Coronary artery (tissue), 2 donors: Measurements from ENCODE around the gene ZGRF1.
"Not testable (repeated sequence)": the region's sequence is repeated elsewhere in the genome, so short reads cannot be mapped to it uniquely, and the experiment has no call there.

Experiments used
- DNase-seq: peaks from one replicate; pipeline ENCODE4 v3.0.0-alpha.2; 2017; ENCODE audit warnings: low spot score
- H3K27ac ChIP-seq, 2 donors: fragments of 200-600 bp; sonication (generic); one replicate each; pipeline ENCODE4 v1.5.1; 2016 to 2019
- H3K4me3 ChIP-seq: fragments of 200-600 bp; sonication (generic); 2 replicates; pipeline ENCODE4 v1.5.1; 2016; ENCODE audit warnings: mild to moderate bottlenecking, moderate library complexity
- CTCF ChIP-seq: fragments of 200-600 bp; sonication (generic); IDR thresholded peaks from one replicate; pipeline ENCODE4 v1.5.1; 2019; ENCODE audit warnings: antibody characterized with exemption

The ZGRF1 gene

DNA sequence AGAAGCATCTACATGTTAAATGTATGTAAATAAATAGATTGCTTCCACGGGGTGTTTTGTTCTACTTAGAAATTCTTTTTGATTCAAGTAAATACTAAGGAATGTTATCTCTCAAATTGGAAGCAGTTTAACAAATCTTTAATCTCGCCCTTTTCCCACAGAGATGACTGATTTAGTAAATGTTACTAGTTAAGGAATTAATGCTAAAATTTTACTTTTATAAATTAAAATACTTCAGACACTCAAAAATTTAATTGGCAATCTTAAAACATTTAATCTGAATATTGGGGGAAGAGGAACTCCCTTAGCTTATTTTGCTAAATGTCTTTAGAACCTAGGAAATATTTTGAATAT, 12.3 kb upstream of the ZGRF1 start:
- no peak for DNase-seq
- no peak overlapping the region for H3K4me3 ChIP-seq
- no peak for TF ChIP-seq CTCF
- no peak overlapping the region for H3K27ac ChIP-seq

DNA sequence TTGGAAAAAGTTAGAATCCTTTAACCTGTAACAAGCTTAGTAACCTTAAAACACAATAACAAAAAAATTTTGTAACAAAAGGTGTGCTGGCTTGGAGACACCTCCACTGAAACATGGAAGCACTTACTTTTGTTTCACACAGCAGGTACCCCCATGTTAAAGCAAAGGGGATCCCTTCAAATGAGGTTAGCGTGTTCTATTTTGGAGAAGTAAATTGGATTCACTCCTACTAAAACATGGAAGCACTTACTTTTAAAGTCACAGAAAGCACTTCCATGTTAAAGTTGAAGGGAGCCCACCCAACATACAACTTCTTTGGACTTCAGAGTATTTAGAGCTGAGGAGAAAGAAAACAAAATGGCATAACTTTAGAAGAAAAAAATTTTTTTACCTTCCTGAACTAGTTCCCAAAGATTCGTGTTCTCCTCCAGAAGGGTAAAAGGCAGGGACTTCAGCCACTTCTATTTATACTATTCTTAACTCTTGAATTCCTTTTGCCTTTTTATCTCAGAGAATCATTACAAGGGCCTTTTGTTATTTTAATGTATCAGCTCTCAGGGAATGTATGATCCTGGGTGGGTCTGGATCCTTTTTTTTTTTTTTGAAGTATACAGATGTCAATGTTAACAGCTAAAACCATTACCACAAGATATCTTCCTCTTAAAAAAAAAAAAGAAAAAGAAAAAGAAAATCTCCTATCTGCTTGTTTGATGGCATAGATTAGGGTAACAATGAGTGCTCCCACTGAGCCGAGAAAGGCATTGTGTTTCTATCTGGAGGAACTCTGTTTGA, 11.8 kb upstream of the ZGRF1 start:
- no peak overlapping the region for H3K27ac ChIP-seq
- no peak for DNase-seq
- TF ChIP-seq CTCF, result no peak
- H3K4me3 ChIP-seq, result no peak overlapping the region

GRCh38 chr4:112647785-112648184, 11.1 kb upstream of the ZGRF1 start:
- DNase-seq, result no peak
- no peak overlapping the region for H3K4me3 ChIP-seq
- no peak overlapping the region for H3K27ac ChIP-seq
- TF ChIP-seq CTCF, result no peak

DNA sequence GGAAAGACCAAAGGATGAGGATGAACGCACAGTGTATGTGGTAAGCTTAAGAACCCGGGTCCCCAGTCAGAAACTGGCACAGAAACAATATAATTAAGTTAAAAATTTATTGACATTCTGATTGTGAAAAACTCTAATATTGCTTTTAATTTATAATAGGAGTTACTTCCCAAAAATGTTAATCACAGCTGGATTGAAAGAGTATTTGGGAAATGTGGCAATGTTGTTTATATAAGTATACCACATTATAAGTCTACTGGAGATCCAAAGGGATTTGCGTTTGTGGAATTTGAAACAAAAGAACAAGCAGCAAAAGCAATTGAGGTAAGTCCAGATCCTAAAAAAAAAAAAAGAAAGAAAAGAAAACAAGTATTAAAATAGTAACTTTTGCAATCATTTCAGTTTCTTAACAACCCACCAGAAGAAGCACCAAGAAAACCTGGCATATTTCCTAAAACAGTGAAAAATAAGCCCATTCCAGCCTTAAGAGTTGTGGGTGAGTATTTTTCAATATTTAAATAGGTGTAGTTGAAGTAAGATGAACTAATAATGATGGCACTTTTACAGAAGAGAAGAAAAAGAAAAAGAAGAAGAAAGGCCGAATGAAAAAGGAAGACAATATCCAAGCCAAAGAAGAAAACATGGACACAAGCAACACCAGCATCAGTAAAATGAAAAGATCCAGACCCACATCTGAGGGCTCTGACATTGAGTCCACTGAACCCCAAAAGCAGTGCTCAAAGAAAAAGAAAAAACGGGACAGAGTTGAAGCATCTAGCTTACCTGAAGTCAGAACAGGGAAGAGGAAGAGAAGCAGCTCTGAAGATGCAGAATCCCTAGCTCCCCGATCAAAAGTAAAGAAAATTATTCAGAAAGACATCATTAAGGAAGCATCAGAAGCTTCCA, 10.2 kb upstream of the ZGRF1 start:
- no peak for TF ChIP-seq CTCF
- Histone ChIP-seq H3K27ac (no peak overlapping the region), H3K4me3 (no peak overlapping the region)
- DNase-seq, result no peak

GRCh38 chr4:112645541-112646329, 9.0 kb upstream of the ZGRF1 start:
- TF ChIP-seq CTCF, result no peak
- no peak for DNase-seq
- no peak overlapping the region for H3K27ac ChIP-seq
- H3K4me3 ChIP-seq, result no peak overlapping the region

DNA sequence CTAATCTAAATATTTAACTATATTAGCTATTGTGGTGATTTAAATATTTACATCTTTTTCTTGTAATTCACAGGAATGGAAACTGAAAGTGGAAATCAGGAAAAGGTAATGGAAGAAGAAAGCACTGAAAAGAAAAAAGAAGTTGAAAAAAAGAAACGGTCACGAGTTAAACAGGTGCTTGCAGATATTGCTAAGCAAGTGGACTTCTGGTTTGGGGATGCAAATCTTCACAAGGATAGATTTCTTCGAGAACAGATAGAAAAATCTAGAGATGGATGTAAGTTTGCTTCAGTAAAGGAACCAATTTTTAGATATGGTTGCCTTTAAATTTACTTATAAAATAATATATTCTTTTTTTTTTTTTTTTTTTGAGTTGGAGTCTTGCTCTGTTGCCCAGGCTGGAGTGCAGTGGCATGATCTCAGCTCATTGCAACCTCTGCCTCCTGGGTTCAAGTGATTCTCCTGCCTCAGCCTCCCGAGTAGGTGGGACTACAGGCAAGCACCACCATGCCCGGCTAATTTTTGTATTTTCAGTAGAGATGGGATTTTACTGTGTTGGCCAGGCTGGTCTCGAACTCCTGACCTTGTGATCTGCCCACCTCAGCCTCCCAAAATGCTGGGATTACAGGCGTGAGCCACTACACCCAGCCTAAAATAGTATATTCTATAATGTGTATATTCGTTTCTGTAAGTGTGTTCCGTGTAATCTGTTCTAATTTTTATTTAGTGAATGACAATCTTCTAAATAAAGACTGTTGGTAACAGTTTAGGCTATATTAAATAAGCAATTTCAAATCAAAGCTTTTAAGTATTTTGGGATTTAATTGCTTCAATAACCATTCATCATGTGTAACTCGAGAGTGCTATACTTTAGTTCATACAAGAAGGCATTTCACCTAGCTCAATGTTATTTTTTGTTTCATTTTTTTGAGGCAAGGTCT, 8.2 kb upstream of the ZGRF1 start:
- not testable (repeated sequence) for DNase-seq, H3K4me3 ChIP-seq, H3K27ac ChIP-seq
